HG03135 (cell line): ENCODE data around the gene ACVR1.

Source experiments
- ATAC-seq: cut with Tn5 transposase; IDR thresholded peaks from one replicate; pipeline ENCODE4 v1.9.1; 2021; ENCODE audit warnings: mild to moderate bottlenecking, moderate library complexity; ENCODE audit not compliant: unreplicated experiment

Gene ACVR1

DNA sequence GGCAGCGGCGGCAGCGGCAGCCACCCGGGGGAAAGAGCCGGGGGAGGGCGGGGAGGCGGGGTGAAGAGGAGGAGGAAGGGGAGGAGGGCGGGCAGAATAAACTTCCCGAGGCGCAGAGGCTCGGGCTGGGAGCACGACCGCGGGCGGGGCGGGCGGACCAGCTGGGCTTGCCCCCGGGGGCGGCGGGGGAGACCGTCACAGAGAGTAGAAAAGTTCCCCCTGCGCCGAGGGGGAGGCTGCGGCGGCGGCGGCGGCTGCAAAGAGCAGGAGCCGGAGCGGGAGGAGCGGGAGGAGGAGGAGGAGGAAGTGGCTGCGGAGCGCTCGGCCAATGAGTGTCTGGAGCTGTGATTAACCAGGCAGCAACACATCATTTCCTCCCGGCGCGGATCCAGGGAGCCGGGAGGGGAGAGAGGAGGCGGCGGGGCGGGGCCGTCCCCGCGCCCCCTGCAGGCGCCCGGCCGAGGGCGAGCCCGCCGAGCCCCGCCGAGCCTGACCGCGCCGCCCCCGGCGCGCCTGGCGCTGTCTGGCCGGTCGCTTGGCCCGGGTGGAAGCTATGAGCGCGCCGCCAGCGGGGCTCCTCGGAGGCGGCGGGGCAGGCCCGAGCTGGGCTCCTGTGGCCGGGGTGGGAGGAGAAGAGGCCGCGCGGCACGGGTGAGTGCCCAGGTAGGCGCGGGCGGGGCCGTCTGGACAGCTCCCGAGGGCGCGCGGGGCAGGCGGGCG lies at the start of gene ACVR1:
Gene ACVR1, minus strand, starts transcription at position 265 of the 720 bp plus-strand sequence. CDS start 76,837 bp downstream, outside the sequence.
- ATAC-seq, result peak; percentile 91

DNA sequence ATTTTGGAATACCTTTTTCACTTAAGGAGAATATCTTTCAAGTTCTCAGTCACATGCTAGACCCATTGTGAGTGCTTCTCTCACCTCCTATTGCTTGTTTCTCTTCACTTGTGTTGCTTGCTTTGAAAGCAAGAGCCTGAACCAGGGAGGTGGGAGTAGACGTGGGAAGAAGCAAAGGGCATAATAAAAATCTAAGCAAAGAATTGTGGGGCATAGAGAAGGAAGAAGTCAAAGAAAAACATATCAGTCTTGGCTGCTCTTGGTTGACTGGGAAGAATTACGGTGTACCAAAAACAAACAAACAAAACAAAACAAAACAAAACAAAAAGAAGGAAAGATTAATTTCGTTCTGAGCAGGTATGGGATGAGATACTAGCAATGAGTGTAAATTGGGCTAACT lies 48.9 kb upstream of the ACVR1 start:
- ATAC-seq, result no peak

GRCh38 chr2:157923598-157924217 lies 47.6 kb upstream of the ACVR1 start:
- ATAC-seq, result no peak

DNA sequence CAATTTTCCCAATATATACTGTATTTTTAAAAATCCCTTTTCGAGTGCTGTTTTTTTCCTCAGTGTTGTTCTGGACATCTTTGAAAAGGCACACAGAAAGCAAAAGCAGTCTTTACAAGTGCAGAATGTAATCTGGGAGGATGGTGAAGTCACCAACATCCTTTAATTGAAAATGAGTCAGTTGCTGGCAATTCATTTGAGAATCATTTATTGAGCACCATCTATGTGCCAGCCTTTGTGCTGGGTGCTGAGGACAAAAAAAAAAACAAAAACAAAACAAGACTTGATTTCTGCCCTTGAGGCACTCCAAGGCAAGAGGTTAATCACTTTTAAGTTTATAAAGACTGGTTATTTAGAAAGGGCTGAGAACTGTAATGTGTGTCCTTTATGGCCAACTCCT lies 46.7 kb upstream of the ACVR1 start:
- ATAC-seq, result no peak

DNA sequence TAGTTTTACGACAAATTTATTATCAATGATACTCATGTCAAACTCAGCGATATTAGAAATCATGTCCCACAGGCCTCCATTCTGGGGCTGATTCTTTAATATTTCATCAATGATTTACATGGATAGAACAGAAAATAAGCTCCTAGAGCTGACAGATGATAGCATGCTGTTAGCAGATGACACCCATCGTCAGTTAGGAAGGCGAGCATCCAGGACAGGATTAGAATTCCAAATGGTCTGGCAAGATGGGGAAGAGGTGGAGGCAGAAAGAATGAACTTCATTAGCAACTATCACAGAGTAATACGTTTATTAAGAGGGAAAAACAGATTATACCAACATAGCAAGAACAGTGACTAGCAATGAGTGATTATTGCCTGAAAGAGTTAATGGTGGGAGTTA lies 46.2 kb upstream of the ACVR1 start:
- no peak for ATAC-seq

DNA sequence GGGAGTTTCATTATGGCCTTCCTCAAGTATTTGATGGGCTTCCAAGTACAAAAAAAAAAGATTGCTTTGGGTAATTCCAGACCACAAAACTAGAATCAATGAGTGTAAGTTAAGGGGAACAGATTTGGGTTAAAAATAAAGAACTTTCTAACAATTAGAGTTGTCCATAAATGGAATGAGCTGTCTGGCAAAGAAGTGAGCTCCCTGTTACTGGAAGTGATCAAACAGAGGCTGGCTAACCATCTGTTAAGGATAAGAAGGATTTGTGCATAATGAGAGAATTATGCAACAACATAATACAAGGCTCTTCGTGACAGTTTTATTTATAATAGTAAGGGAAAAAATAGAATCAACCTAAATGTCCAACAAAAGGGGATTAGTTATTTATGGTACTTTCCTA lies 44.6 kb upstream of the ACVR1 start:
- no peak for ATAC-seq

- ATAC-seq, result no peak
Measured at GRCh38 chr2:157919181-157919580, 43.1 kb upstream of the ACVR1 start.

- no peak for ATAC-seq
Measured at GRCh38 chr2:157918319-157918718, 42.2 kb upstream of the ACVR1 start.

DNA sequence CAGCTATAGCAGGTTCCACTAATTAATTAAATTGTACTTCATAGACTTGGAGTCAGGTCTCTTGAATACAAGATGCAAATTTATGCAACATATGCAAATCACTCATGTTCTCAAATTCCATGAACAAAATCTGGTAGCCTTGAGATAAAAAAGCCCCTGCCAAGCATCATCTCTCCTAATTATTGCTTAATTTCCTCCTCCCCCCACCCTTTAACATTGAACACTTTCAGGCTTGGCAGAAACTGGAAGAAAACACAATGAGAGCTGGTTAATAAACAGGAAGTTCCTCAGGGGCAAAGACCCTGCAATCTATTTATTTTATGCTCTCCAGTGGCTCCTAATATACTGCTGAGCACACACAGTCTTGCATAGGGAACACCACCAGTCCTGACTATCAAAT lies 35.6 kb upstream of the ACVR1 start:
- ATAC-seq, result no peak

- no peak for ATAC-seq
Measured at GRCh38 chr2:157911246-157911645, 35.1 kb upstream of the ACVR1 start.

DNA sequence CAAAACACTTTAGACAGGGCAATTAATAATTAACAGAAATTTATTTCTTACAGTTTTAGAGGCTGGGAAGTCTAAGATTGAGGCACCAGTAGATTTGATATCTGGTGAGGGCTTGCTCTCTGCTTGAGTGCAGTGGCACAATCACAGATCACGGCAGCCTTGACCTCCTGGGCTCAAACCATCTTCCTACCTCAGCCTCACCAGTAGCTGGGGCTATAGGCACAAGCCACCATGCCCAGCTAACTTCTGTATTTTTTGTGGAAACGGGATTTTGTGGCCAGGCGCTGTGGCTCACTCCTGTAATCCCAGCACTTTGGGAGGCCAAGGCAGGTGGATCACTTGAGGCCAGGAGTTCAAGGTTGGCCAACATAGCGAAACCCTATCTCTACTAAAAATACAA lies 29.0 kb upstream of the ACVR1 start:
- no peak for ATAC-seq

DNA sequence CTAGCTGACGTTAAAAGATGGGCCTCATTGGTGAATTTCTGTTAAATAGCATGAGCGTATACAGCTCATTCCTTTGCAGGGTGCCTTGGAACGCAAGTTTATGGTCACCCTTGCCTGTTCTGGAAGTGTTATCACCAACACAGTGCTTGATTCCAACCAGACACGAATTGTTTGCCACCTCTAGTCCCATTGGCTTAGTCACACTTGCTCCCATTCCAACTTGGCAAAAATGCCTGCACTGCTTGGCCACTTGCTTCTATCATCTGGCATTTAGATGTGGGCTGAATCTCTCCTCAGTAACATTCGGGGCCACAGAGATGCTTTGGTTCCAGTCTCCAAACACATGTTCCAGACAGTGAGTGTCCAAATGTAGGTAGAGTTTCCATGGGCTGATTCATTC lies 27.5 kb upstream of the ACVR1 start:
- no peak for ATAC-seq

GRCh38 chr2:157903151-157903550 lies 27.0 kb upstream of the ACVR1 start:
- ATAC-seq, result no peak

DNA sequence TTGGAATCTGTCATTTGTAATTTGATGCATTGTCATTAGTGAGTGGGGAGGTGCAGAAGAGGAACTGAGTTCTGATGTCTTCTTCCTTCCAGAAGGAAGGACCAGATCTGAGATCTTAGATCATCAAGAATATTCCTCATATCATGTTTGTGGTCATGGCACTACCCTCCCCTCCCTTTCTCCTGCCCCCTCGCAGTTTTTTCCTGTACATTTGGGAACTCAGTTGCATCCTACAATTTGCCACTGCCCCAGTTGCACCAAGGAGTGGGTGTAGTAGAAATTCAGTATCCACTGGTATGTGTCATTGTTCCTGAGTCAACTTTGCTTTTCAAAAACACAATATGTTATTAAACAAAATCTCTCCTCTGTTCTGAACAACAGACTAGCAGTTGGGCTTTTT lies 26.6 kb upstream of the ACVR1 start:
- no peak for ATAC-seq

- no peak for ATAC-seq
Measured at GRCh38 chr2:157901325-157901724, 25.2 kb upstream of the ACVR1 start.

- ATAC-seq, result no peak
Measured at GRCh38 chr2:157900684-157901083, 24.6 kb upstream of the ACVR1 start.

- ATAC-seq, result no peak
Measured at GRCh38 chr2:157900203-157900602, 24.1 kb upstream of the ACVR1 start.

GRCh38 chr2:157899125-157899839 lies 23.2 kb upstream of the ACVR1 start:
- peak; percentile 78 for ATAC-seq

GRCh38 chr2:157898591-157898996 lies 22.5 kb upstream of the ACVR1 start:
- no peak for ATAC-seq

DNA sequence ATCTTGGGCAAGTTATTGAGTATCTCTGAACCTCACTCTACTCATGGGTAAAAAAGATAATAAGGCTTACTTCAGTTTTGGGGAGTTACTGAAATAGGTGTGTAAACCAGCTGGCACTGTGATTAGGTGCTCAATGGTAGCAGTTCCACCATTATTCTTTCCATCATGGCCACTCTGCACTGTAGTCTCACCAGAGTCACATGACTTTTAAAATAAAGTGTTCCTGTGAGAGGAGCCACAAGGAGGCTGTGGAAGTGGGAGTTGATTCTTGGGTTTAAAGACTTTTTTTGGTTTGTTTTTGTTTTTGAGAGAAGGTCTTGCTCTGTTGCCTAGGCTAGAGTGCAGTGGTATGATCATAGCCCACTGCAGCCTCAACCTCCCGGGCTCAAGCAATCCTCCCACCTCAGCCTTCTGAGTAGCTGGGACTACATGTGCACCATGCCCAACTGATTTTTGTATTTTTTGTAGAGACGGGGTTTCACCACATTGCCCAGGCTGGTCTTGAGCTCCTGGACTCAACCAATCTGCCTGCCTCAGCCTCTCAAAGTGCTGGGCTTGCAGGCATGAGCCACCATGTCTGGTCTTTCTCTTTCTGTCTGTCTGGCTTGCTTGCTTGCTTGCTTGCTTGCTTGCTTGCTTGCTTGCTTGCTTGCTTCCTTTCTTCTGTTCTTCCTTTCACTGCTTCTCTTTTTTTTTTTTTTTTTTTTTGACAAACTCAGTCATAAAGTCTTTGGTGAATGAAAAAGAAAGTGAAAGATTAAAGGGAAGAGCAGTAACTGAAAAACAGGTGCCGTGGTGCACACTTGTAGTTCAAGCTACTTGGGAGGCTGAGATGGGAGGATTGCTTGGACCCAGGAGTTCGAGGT lies 21.2 kb upstream of the ACVR1 start:
- peak; percentile 51 for ATAC-seq

DNA sequence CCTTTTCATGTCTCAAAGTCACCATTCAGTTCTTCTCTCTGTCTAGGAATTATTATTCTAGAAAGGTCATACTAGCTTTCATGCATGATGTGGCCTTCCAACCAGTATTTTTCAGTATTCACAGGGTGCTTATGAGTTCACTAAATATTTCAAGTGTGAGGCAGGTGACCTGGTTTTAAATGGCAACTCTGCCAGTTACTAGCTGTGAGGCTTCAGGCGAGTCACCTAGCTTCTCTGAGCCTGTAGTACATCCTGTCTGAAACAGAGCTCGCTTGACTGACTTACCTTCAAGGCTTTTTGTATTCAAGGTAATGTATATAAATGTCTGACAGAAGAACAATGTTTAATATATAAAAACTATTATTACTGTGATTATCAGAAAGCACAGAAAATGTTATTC lies 19.4 kb upstream of the ACVR1 start:
- ATAC-seq, result no peak
